ENCODE measurements around the gene TGFBR1.

- TF ChIP-seq, protein P1, sequence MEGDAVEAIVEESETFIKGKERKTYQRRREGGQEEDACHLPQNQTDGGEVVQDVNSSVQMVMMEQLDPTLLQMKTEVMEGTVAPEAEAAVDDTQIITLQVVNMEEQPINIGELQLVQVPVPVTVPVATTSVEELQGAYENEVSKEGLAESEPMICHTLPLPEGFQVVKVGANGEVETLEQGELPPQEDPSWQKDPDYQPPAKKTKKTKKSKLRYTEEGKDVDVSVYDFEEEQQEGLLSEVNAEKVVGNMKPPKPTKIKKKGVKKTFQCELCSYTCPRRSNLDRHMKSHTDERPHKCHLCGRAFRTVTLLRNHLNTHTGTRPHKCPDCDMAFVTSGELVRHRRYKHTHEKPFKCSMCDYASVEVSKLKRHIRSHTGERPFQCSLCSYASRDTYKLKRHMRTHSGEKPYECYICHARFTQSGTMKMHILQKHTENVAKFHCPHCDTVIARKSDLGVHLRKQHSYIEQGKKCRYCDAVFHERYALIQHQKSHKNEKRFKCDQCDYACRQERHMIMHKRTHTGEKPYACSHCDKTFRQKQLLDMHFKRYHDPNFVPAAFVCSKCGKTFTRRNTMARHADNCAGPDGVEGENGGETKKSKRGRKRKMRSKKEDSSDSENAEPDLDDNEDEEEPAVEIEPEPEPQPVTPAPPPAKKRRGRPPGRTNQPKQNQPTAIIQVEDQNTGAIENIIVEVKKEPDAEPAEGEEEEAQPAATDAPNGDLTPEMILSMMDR (IDR thresholded peaks at IDR 0.05): no peak
- no peak for TF ChIP-seq EP300 (IDR thresholded peaks at IDR 0.05)
- no peak for TF ChIP-seq POLR2AphosphoS5 (IDR thresholded peaks at IDR 0.05)
- no peak for TF ChIP-seq POLR2A (IDR thresholded peaks at IDR 0.05)
Measured at GRCh38 chr9:99101271-99101670, 3.6 kb upstream of the TGFBR1 start.
